HG02973 (cell line): ENCODE results near the gene DIS3L2.
"Not testable (repeated sequence)": the region's sequence is repeated elsewhere in the genome, so short reads cannot be mapped to it uniquely, and the experiment has no call there.

Experiments
- ATAC-seq: cut with Tn5 transposase; IDR thresholded peaks from one replicate; pipeline ENCODE4 v1.9.1; 2021; ENCODE audit warnings: moderate library complexity; ENCODE audit not compliant: unreplicated experiment

DIS3L2 gene

DNA sequence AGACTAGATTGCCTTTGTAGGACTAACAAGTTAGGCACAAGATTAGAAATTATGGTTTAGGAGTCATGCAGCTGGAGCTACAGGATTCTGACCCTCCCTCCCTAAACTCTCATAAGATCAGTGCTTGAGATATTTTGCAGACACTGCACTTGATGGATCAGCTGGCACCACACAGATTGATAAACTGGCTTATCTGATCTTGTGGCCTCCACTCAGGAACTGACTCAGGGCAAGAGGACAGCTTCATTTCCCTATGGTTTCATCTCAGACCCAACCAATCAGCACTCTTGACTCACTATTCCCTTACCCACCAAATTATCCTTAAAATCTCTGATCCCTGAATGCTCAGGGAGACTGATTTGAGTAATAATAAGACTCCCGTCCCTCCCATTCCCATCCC, 152.3 kb downstream of the DIS3L2 start:
- no peak for ATAC-seq

DNA sequence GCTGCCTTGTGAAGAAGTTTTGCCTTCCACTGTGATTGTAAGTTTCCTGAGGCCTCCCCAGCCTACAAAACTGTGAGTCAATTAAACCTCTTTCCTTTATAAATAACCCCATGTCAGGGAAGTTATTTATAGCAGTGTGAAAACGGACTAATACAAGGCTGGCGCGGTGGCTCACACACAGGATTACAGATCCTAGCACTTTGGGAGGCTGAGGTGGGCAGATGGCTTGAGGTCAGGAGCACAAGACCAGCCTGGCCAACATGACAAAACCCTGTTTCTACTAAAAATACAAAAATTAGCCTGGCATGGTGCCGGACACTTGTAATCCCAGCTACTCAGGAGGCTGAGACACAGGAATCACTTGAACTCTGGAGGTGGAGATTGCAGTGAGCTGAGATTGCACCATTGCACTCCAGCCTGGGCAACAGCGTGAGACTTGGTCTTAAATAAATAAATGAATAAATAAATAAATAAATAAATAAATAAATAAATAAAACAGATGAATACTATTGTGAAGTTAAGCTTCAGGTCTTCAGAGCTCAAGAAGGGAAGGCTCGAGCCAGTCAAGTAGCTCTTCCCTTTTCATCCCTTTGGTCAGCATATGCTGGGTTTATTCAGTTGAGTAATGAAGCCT, 154.3 kb downstream of the DIS3L2 start:
- ATAC-seq, result not testable (repeated sequence)

DNA sequence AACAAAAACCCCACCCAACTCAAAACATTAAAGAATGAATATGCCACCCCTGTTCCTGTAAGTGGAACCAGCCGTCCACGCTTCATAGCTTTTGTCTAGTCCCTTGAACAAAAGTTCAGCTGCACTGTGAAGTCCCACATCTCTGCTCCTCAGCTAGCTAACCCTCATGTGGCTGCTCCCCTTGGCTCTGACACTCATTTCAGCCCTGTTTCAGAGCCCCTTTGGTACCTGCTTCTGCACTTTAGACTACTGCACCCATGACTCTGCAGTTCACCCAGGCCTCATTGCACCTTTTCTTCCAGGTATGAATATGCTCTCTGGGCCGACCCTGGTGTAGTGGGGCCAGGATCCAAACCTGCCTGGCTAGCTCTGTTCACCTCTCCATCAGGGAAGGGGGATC, 155.3 kb downstream of the DIS3L2 start:
- no peak for ATAC-seq

DNA sequence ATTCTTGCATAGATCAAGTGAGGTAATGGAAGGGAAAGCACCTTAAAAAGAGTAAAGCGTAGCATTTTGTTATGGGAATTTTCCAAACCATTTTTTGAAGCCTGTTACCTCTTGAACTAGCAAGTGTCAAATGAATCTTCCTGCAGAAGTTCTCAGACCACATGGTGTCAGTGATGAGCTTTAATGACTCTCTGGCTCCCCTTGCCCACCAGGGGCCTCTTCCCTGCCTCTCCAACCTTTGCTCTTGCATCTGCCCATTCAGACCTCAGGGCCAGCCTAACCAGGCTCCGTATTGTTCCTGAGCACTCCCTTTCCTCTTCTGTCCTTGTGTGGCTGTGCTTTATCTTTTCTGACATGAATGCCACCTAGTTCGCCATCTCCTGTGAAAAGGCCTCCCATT, 155.9 kb downstream of the DIS3L2 start:
- no peak for ATAC-seq

DNA sequence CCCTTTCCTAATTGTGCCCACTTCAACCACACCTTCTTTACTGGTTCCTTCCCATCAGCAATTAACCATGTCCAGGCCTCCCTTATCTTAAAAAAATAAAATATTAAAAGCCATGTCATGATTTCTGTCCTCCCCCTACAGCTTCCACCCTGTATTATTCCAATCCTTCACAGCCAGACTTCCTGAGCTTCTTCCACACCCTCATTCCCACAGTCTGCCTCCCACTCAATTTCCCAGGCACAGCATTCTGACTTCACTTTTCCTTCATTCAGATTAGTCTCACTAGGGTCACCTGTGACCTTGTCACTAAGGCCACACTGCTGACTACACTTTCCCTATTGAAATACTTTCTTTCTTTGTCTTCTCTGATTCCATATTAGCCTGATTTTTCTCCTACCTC, 159.4 kb downstream of the DIS3L2 start:
- ATAC-seq, result no peak

DNA sequence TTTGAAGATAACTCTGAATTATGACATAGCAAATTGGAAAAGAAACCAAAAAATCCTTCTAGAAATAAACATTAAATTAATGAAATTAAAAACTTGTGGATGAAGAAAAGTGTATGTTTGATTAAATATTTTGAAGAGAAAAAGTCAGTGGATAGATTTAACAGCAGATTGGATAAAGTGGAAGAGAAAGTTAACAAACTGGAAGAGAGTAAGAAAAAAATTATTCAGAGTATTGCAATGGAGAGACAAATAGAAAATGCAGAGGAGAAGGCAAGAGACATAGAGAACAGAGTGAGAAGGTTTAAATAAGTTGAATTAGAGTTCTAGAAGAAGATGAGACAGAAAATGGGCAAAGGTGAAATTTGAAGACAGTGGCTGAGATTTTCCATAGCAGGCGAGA, 162.8 kb downstream of the DIS3L2 start:
- ATAC-seq, result no peak

DNA sequence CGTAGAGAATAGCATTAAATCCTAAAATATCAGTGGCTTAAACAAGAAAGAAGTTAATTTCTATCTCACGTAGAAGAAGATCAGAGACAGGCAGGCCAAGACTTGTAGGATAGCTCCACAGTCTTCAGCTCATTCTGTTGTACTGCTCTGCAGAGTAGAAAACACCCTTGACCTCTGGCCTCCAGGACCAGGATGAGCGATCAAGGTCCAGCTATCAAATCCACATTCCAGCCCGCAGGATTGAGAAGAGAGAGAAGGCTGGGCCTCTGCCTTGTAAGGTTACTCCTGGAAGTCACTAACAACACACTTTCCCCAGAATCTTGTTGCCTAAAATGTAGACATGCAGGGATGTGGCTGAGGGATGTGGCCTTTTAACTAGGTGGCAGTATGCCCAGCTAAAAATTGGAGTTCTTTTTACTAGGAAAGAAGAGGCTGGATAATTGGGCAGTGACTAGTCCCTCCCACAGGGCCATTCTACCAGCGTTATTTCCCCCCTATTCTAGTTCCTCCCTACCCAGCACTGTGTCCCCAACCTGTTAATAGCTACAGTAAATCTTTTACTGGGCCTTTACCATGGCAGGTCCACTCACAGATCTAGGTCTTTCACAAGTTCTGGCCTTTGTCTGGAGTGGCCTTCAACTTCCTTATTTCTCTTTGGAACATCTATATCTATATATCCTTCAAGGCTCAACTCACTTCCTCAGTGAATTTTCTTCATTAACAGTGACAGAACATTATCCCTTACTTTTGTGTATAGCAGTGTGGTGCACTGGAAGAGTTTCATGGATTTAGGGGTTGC, 165.0 kb downstream of the DIS3L2 start:
- no peak for ATAC-seq

DNA sequence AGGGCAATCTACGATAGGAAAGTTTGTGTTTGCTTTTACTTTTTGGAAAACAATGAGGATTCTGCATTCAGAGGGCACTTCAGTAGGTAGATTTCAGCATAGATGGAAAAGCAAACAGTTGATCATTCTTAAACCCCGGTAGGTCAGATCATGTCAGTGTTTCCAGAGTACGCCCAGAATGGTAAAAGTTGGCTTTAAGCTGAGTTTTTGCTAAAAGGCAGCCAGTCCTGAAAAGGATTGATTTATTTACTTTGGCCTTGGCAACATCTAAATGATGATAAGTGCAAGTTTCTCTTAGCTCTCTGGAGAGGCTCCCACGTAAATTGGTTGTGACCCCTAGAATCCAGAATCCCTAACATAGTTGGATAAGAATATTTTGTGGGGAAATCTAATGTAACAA, 168.0 kb downstream of the DIS3L2 start:
- no peak for ATAC-seq

DNA sequence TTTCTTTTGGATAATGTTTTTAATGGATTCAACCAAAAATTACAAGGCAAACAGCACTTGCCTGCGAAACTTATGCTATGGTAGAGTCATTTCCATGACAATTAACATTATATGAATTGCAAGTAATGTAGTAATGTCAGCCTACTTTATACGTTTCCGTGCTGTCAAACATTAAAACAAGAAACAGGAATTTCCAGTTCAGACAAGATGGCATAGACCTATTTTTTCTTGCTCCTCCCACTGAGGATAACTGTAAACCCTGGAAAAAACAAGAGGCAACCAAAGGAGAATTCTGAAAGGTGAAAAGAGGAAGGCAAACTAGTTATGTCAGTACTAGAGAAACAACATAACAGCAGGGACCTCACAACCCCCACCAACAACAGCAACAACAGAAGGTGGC, 170.7 kb downstream of the DIS3L2 start:
- no peak for ATAC-seq

DNA sequence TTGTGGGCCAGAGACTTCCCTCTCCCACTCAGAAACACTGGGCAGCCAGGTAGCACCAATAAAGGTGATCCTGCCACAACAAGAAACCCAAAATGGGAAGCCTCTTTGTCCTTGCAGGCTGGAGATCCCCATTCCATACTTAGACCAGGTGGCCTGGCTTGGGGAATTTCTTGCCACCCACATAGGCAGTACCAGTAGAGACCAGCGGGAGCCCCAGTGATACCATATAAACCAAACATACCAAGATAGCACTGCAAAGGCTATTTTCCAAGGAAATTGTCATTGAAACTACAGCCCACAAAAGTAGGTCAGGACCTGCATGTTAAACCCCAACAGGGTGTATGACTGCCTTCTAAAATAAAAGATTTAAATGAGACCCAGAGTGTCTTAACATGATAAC, 171.6 kb downstream of the DIS3L2 start:
- no peak for ATAC-seq

DNA sequence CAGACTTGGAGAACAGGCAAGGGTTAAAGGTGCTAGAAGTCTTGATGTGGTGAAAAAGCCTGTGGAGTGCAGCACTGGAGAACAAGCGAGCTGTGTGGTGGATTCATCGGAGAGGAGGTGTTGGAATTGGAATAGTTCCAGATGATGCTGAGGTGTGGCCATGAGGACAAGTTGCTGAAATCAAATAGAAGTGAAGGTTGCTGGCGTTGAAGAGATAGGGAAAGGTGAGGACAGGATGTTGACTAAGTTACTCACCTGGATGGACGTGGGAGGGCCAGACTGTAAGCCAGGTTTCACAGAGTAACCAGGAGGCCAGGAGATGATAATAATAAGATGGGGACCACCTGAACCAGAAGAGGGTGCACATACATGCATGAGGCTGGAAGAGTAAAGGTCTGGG, 173.4 kb downstream of the DIS3L2 start:
- ATAC-seq, result no peak

DNA sequence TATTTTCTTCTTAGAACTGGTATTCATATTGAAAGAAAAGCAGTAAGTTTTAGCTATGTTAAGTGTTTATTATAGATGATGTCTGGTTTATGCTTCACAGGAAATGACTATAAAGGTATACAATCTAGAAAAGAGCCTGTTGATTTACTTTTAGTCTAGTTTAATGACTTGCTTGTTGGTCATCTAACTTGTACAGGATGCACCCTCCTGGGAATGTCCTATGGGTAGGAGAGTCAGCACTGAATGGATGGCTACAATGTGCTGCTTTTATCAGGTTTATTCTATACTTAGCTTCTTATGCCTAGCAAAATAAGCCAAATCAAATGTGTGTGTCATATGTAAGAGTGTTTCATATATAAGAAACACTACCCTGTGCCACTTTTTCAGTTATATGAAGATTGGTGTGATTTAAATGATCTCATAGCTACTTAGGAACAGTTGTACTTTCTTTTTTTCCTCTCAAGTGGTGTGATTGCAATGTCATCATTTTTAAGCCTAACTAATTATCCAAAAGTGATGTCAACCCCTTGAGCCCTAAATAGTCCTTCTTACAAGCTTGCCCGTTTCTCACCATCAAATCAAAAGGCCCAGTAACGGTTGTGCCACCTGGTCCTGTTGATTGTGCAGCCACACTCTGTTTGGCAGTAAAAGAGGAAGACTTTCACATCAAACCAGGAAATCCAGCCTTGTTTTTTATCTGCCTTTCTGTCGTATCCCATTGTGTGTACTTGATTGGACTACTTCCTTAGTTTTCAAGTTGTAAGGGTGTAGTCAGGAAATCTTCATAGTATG, 176.0 kb downstream of the DIS3L2 start:
- ATAC-seq, result no peak

DNA sequence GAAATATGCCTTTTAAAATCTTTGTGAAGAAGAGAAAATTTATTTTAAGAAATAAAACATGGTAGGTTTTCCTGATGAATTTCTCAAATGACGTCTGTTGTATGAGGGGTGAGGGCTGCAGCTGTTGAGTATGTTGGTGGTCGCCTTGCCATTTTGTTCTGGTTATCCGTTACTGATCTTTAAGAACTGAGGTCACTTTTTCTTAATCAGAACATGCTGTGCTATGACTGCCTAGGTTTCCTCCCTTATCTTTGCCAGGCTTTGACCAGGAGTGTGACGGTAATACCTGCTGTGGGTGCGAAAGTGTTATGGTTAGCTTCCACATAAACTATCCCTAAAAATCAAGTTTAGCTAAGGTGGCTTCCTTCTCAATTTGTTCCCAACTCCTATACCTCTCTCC, 176.9 kb downstream of the DIS3L2 start:
- ATAC-seq, result no peak

DNA sequence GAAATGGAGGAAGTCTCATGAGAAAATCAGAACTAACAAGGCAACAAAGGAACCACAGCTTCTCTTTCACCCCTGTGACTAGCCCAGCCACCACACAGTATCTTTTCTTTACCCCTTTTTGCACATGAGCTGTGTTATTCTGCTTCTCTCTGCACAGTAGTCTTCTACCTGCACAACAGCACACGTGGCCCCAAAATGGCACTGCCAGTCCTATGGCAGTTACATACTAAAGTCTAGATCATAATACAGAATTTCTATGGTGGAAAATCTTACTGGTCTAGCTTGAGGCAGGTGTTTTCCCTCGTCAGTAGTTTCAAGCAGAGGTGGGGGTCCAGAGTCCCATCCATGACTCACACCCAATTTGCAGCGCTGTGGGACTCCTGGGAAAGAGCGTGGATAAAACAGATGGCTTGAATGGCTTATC, 177.7 kb downstream of the DIS3L2 start:
- no peak for ATAC-seq

DNA sequence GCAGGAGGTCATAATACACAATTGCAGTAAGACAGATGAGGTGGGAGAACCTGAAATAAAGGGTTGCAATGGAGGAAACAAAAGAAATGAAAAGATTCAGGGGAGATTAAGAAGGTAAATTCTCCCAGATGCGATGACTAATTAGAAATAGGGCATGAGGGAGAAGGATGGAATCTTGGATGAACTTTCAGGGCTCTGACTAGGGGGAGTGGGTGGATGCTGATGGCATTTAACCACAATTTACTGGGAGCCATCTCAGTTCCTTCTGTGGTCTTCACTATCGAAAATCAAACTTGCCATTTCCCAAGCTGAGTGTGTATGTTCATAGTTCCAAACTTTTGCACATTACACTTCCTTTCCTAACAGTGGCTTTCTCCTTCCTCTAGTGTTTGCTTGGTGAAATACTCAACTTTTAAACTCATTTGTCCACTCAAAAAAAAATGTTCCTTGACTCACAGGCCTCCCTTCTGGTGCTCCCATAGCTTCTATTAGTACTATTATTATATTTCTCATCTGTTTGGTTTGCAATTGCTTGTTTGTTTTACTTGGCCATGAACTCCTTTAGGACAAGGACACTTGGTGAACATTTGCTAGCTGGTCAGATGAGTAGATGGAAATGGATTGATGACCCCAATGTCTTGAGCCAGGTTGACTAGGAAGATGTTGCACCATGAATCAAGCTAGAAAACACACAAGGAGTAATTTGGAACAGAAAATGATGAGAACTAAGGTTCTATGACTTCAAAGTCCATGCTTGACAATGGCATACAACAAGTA, 178.5 kb downstream of the DIS3L2 start:
- no peak for ATAC-seq

DNA sequence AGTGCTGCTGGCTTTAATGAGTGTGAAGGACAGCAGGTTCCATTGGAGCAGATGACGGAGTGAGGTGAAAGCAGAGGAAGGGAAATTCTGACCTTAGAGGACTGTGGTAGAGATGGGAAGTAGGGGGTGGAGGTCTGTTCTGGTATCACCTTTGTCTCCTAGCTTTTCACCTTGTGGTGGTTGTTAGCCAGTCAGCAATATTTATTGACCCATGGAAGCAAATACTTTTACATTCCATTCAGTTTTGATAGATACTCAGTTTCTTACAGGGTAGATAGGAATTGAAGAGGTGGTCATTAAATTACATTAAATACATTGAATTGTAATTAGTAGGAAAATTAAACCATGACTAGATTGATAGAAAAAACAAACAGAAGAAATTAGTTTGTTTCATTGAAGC, 180.1 kb downstream of the DIS3L2 start:
- no peak for ATAC-seq

DNA sequence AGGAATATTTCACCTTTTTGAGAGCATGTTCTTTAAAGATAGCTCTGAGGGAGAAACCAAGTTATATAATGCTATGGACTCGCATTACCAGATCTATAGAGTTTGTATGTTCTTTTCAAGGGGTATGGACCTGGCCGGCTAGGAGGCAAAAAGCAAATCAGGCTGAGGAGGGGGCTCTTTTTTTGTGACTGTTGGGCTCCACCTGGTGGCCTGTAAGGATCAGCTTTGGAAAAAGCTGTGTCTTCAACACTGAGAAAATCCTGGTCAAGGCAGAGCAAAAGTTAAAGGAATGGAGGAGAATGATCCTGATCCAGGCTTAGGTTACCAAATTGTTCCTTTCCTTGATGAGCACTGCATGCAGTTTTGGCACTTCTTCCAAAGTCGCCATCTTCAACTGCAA, 180.5 kb downstream of the DIS3L2 start:
- no peak for ATAC-seq

DNA sequence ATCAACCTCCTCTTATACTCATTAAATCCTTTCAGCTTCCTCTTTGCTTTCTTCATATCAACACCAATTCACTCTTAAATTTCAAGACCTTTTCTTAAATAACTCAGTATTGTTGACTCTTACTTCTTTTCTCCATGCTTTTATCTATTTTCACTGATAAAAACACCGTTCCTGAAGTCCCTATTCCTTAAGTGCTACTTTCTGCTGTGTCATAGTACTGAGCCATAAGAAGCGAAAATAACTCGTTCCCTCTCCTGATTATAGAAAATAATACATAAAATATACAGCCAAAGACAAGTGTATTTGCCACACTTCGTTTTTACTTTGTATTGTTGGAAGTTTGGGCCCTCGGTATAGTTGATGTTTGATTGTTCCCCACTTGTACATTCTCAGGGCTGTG, 181.0 kb downstream of the DIS3L2 start:
- no peak for ATAC-seq

DNA sequence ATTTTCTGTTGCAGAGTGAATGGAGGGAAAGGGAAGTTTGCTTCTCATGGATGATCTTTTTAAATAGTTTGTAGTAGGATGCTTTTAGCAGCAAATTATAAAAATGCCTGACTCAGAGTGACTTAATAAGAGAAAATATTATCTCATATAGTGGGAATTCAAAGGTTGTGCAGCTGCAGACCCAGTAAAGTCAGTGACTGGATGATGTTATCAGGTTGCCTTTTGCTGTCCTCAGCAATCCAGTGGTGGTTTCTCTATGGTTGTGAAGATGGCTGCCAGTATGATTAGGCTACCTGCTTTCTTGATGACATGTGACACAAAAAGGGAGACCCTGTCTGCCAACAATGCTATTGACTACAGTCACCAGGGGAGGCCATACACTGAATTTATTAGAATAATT, 184.8 kb downstream of the DIS3L2 start:
- no peak for ATAC-seq

DNA sequence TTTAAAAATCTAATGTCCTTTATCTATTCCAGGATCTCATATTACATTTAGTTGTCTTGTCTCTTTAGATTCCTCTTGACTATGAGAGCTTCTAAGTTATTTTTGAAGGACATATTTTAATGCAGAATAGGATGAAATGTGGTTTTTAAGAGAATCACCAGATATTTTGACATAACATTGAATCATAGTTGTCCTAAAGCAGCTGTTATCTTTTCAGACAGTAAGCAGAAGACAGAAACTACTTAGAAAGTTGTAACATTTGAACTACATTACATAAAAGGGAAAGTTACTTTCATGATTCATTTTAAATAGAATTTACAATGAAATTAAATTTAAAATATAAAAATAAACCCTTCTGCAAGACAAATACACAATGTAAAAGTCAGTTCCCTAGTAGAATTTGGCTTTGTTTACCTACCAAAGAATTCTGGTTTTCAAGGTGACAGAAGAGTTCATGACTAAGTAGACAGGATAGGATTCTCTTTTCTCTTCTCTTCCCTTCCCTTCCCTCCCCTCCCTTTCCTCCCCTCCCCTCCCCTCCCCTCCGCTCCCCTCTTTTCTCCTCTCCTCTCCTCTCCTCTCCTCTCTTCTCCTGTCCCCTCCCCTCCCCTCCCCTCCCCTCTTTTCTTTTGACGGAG, 186.0 kb downstream of the DIS3L2 start:
- no peak for ATAC-seq

DNA sequence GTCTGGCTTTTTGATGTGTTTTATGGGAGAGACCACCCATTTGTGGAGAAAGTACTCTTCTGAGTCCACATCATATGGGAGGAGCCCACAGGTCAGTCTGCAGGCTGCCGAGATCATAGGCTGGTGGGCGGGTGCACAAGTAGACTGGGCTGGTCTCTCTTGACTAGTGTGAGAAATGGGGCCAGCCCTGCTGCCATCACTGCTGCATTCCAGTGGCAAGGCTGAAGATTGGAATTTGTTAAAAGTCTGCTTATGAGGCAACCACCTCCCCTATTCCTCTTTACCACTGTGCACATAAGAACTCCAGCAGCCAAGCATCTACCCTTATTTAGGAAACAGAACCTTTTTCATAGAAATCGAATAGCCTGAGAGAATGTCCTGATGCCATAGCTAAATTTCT, 200.7 kb downstream of the DIS3L2 start:
- no peak for ATAC-seq
